Activated CD4-positive, alpha-beta T cell treated with anti-CD3 and anti-CD28 coated beads, Interleukin-2, amount 10 ng/mL, durations not matched to agents 24 days and 14 days (primary cell): ENCODE data around the gene GLYR1. TPM values are rescaled to one million over a fixed set of nuclear protein-coding genes. Genes with fewer than 3 reads are reported as not detected.
A peak's percentile ranks its signal among the peaks of the same experiment; 100 is the strongest.

Source experiments
- DNase-seq: peaks from one replicate; pipeline ENCODE4 v3.0.0; 2022
- H3K27ac Mint-ChIP-seq: one replicate; pipeline ENCODE4 v1.8.0; 2022; ENCODE audit warnings: mild to moderate bottlenecking, mixed read lengths
- H3K27me3 Mint-ChIP-seq: one replicate; pipeline ENCODE4 v1.8.0; 2022; ENCODE audit warnings: mixed read lengths
- H3K36me3 Mint-ChIP-seq: one replicate; pipeline ENCODE4 v1.8.0; 2022; ENCODE audit warnings: low read depth, mild to moderate bottlenecking, mixed read lengths
- H3K4me1 Mint-ChIP-seq: one replicate; pipeline ENCODE4 v1.8.0; 2021; ENCODE audit warnings: mixed read lengths
- H3K4me3 Mint-ChIP-seq: one replicate; pipeline ENCODE4 v1.8.0; 2022; ENCODE audit warnings: mild to moderate bottlenecking, moderate library complexity, mixed read lengths
- H3K9me3 Mint-ChIP-seq: one replicate; pipeline ENCODE4 v1.8.0; 2021; ENCODE audit warnings: mixed read lengths
- intact Hi-C: fragments of 100-400 bp; cut with micrococcal nuclease; formaldehyde crosslinking; loops from one replicate; pipeline ENCODE4 v1.15.1; 2023
- total RNA-seq: library from RNA; stranded (reverse); gene quantifications from 2 replicates; pipeline ENCODE4 v1.2.3, GENCODE V29; 2022

Gene GLYR1
- total RNA-seq, 1 donor from 2014 or later: 109 TPM

DNA sequence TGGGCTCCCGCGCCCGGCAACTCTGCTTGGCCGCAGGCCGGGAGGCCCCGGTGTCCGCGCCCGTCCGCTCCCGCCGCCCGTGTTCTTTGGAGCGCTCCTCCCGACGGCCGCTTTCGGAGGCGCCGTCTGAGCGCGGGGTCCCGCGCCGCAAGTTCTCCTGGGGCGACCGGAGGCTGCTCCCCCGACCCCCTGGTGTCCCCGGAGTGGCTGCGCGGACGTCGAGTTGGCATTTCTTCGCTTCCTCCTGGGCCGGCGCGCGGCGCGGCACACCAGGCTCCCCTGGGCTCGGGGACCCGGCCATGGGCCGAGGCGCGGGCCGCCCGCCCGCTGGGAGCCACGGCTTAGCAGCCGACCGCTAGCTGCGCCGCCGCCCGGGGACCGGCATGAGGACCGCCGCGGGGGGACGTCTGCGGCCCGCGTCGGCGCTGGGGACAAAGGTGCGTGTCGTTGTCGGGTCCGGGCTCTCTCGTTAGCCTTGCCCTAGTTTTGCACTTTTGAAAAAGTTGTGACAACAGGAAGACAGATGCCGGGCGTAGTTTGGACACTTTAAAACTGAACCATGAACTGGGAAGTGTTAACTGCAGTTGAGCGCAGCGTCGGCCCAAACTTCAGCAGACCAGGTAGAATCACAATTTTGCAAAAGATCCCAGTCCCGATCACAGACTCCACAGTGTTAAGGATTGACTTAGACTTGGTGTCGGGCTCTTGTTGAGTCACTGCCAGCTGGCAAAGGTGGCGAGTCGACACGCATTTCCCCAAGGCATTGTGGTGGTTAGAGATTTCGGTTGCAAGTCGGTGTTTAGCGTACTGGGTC lies 893 bp upstream of the GLYR1 start:
- intact Hi-C loops: loop anchor here (1.0 to 2.0 kb wide), 3 partner anchors 109 to 423 kb away; partner anchors contain the start of gene DNAJA3
- no peaks in the 10 kb centered on the region for H3K9me3 Mint-ChIP-seq
- peaks cover 33% of the 10 kb centered on the region for H3K36me3 Mint-ChIP-seq
- peak overlapping the region; percentile 95 for H3K4me3 Mint-ChIP-seq
- peak overlapping the region; percentile 75 for H3K27ac Mint-ChIP-seq
- H3K27me3 Mint-ChIP-seq: no peaks in the 10 kb centered on the region
- peaks cover 40% of the 10 kb centered on the region for H3K4me1 Mint-ChIP-seq
- DNase-seq: peak; percentile 84

DNA sequence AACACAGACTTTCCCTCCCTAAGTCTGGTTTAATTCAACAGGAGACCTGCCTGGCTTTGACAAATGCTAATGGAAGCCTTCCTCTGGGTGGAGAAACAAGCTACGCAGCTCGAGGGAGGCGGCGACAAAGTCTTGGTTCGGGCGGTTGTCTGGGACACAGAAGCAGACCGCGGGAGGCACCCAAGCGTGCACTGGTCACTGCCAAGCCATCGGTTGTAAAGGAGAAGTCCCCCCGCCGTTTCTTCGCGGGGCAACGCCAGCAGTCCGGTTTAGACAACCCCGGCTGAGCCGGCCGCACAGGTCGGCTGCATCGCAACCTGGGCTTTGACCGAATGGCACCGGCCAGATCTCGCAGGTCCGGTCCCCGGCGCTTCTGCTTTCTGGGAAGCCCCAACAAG lies 586 bp downstream of the GLYR1 start:
- Mint-ChIP-seq H3K36me3 (peaks cover 41% of the 10 kb centered on the region), H3K9me3 (no peaks in the 10 kb centered on the region), H3K4me3 (peak overlapping the region; percentile 95), H3K27ac (peak overlapping the region; percentile 86), H3K27me3 (no peaks in the 10 kb centered on the region), H3K4me1 (peaks cover 35% of the 10 kb centered on the region)
- DNase-seq: peak; percentile 77
- intact Hi-C loops: loop anchor here (2.0 kb wide), 1 partner anchor 422 kb away; the partner anchor contains the start of gene DNAJA3

GRCh38 chr16:4840984-4841383 lies 6.1 kb downstream of the GLYR1 start:
- Mint-ChIP-seq H3K4me3 (no peak overlapping the region), H3K36me3 (peaks cover 72% of the 10 kb centered on the region), H3K4me1 (peaks cover 6% of the 10 kb centered on the region), H3K9me3 (no peaks in the 10 kb centered on the region), H3K27me3 (no peaks in the 10 kb centered on the region), H3K27ac (no peak overlapping the region)
- intact Hi-C loops: no loop called here
- DNase-seq: no peak

DNA sequence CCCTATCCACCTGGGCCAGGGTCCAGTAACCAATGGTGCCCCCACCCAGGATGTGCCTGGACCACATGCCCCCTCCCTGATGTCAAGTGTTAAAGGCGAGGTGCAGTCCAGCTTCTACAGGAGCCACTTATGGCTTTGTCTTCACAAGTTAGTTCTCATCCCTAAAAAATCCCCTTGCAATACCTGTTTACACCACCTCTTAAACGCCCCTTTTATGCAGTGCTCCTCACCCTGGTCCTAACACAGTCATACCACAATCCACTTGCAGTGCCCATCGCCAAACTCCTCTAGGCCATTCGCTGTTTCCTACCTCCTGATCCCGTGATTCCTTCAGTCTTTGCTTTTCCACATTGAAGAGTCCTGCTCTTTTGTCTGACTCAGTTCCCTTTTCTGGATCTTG lies 7.1 kb downstream of the GLYR1 start:
- no peak for DNase-seq
- Mint-ChIP-seq H3K27ac (no peak overlapping the region), H3K4me3 (no peak overlapping the region), H3K9me3 (no peaks in the 10 kb centered on the region), H3K27me3 (no peaks in the 10 kb centered on the region), H3K4me1 (no peaks in the 10 kb centered on the region), H3K36me3 (peaks cover 67% of the 10 kb centered on the region)
- intact Hi-C loops: no loop called here

DNA sequence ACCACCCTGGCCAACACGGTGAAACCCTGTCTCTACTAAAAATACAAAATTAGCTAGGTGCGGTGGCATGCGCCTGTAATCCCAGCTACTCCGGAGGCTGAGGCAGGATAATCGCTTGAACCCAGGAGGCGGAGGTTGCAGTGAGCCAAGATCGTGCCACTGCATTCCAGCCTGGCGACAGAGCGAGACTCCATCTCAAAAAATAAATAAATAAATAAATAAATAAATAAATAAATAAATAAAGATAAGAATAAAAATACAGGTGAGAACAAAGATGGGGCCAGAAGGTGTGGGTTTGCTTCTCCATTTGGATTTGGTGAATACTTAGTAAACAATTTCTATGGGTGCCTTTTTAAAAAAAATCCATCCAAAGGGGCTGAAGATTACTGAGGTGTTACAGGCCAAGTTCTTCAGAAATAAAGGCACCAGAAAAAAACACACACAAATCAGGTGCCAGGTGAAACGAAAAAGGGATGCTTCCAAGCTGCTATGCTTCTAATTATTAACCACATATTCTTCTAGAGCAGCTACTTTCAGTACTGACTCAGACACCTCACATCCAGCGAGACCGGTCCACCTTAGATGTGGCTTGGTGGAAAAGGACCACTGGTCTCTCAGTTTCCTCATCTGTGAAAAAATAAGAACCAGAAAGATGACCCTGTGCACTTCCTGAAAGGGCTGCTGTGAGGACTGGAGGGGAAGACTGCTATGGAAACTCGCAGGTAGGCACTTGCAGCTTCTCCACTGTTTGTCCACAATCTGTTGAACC lies 9.2 kb downstream of the GLYR1 start:
- Mint-ChIP-seq H3K36me3 (peaks cover 56% of the 10 kb centered on the region), H3K27me3 (no peaks in the 10 kb centered on the region), H3K9me3 (no peaks in the 10 kb centered on the region), H3K27ac (no peak overlapping the region), H3K4me3 (no peak overlapping the region), H3K4me1 (no peaks in the 10 kb centered on the region)
- intact Hi-C loops: no loop called here
- no peak for DNase-seq

GRCh38 chr16:4836727-4837126 lies 10.4 kb downstream of the GLYR1 start:
- Mint-ChIP-seq H3K36me3 (peaks cover 57% of the 10 kb centered on the region), H3K4me3 (no peak overlapping the region)

DNA sequence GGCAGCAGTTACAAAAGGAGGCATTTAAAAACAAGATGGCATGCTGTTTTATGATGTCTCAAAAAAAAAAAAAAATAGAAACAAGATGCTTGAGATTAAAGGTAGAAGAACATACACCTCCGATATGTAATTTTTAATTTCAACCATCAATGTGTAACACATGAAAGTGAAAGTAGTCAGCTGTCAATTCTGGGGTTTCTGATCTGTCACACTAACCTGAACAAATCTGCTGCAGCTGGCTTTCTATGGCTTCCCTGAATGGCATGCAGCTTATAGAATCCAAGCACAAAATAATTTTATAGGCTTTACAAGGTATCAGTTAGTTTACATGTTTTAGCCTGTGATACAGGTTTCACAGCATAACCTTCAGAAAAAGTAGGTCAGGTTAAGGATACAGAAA lies 13.5 kb downstream of the GLYR1 start:
- no peaks in the 10 kb centered on the region for H3K4me1 Mint-ChIP-seq
- H3K9me3 Mint-ChIP-seq: no peaks in the 10 kb centered on the region
- H3K4me3 Mint-ChIP-seq: no peak overlapping the region
- peaks cover 54% of the 10 kb centered on the region for H3K36me3 Mint-ChIP-seq
- no peak overlapping the region for H3K27ac Mint-ChIP-seq
- intact Hi-C loops: no loop called here
- no peak for DNase-seq
- no peaks in the 10 kb centered on the region for H3K27me3 Mint-ChIP-seq

More at GRCh38 chr16:4836727-4837126, 10.4 kb downstream of the GLYR1 start:
- H3K9me3 Mint-ChIP-seq: no peaks in the 10 kb centered on the region
- intact Hi-C loops: no loop called here
- no peaks in the 10 kb centered on the region for H3K27me3 Mint-ChIP-seq
- H3K27ac Mint-ChIP-seq: no peak overlapping the region
- no peak for DNase-seq
- no peaks in the 10 kb centered on the region for H3K4me1 Mint-ChIP-seq

DNA sequence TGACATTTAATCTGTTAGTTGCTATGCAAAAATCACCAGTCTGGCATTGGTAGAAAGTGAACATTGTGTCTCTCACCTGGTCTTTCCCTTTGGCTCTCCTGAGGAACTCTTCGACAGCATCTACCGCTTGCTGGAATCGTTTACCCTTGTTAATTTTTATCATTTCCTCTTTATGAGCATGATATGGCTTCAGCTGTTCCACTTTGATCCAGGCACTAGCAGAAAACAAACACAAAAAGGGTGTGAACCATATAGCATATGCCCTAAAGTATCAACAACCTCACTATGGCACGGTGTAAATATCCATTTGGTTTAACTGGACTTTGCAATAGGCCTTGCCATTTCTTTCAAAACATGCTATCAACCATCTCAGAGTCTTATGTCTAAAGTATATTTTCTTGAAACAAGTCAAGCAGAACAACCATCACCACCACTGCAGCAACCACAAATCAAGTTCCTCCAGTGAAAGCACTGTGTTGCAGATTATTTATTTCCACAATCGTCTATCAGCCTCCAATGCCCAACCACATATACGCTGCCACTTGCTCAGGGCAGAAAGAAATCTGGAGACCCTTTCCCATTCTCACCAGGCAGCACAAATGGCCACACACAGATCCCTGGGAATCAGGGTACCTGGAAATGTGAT lies 14.3 kb downstream of the GLYR1 start:
- H3K36me3 Mint-ChIP-seq: peaks cover 51% of the 10 kb centered on the region
- DNase-seq: no peak
- intact Hi-C loops: no loop called here
- H3K4me3 Mint-ChIP-seq: no peak overlapping the region
- no peak overlapping the region for H3K27ac Mint-ChIP-seq
- no peaks in the 10 kb centered on the region for H3K4me1 Mint-ChIP-seq
- no peaks in the 10 kb centered on the region for H3K27me3 Mint-ChIP-seq
- no peaks in the 10 kb centered on the region for H3K9me3 Mint-ChIP-seq

- no peaks in the 10 kb centered on the region for H3K9me3 Mint-ChIP-seq
- no peak overlapping the region for H3K27ac Mint-ChIP-seq
- intact Hi-C loops: no loop called here
- H3K4me3 Mint-ChIP-seq: no peak overlapping the region
- peaks cover 53% of the 10 kb centered on the region for H3K36me3 Mint-ChIP-seq
- DNase-seq: no peak
- no peaks in the 10 kb centered on the region for H3K27me3 Mint-ChIP-seq
- no peaks in the 10 kb centered on the region for H3K4me1 Mint-ChIP-seq
Measured at GRCh38 chr16:4831616-4832015, 15.5 kb downstream of the GLYR1 start.

GRCh38 chr16:4830408-4830807 lies 16.7 kb downstream of the GLYR1 start:
- intact Hi-C loops: no loop called here
- peaks cover 47% of the 10 kb centered on the region for H3K36me3 Mint-ChIP-seq

GRCh38 chr16:4828567-4829321 lies 18.3 kb downstream of the GLYR1 start:
- DNase-seq: no peak
- H3K27ac Mint-ChIP-seq: no peak overlapping the region
- H3K36me3 Mint-ChIP-seq: peaks cover 60% of the 10 kb centered on the region
- intact Hi-C loops: no loop called here
- no peak overlapping the region for H3K4me3 Mint-ChIP-seq
- H3K27me3 Mint-ChIP-seq: no peaks in the 10 kb centered on the region
- no peaks in the 10 kb centered on the region for H3K4me1 Mint-ChIP-seq
- no peaks in the 10 kb centered on the region for H3K9me3 Mint-ChIP-seq

More at GRCh38 chr16:4830408-4830807, 16.7 kb downstream of the GLYR1 start:
- H3K9me3 Mint-ChIP-seq: no peaks in the 10 kb centered on the region
- no peak for DNase-seq
- no peak overlapping the region for H3K4me3 Mint-ChIP-seq
- H3K27me3 Mint-ChIP-seq: no peaks in the 10 kb centered on the region
- no peak overlapping the region for H3K27ac Mint-ChIP-seq
- no peaks in the 10 kb centered on the region for H3K4me1 Mint-ChIP-seq

- no peaks in the 10 kb centered on the region for H3K27me3 Mint-ChIP-seq
- DNase-seq: no peak
- no peaks in the 10 kb centered on the region for H3K4me1 Mint-ChIP-seq
- H3K4me3 Mint-ChIP-seq: no peak overlapping the region
- no peak overlapping the region for H3K27ac Mint-ChIP-seq
- no peaks in the 10 kb centered on the region for H3K9me3 Mint-ChIP-seq
- intact Hi-C loops: no loop called here
- peaks cover 55% of the 10 kb centered on the region for H3K36me3 Mint-ChIP-seq
Measured at GRCh38 chr16:4826980-4827379, 20.1 kb downstream of the GLYR1 start.

GRCh38 chr16:4826526-4826925 lies 20.6 kb downstream of the GLYR1 start:
- H3K4me3 Mint-ChIP-seq: no peak overlapping the region
- no peak for DNase-seq
- no peaks in the 10 kb centered on the region for H3K9me3 Mint-ChIP-seq
- intact Hi-C loops: no loop called here
- no peaks in the 10 kb centered on the region for H3K27me3 Mint-ChIP-seq
- H3K4me1 Mint-ChIP-seq: no peaks in the 10 kb centered on the region
- no peak overlapping the region for H3K27ac Mint-ChIP-seq
- H3K36me3 Mint-ChIP-seq: peaks cover 58% of the 10 kb centered on the region
